Measurements from ENCODE around the gene DOCK2.

GRCh38 chr5:169631360-169631759 lies 5.7 kb upstream of the DOCK2 start:
- TF ChIP-seq, protein P1, sequence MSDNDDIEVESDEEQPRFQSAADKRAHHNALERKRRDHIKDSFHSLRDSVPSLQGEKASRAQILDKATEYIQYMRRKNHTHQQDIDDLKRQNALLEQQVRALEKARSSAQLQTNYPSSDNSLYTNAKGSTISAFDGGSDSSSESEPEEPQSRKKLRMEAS (IDR thresholded peaks at IDR 0.05; ENCODE audit: insufficient read depth, insufficient read length): no peak
- TF ChIP-seq, protein P2, sequence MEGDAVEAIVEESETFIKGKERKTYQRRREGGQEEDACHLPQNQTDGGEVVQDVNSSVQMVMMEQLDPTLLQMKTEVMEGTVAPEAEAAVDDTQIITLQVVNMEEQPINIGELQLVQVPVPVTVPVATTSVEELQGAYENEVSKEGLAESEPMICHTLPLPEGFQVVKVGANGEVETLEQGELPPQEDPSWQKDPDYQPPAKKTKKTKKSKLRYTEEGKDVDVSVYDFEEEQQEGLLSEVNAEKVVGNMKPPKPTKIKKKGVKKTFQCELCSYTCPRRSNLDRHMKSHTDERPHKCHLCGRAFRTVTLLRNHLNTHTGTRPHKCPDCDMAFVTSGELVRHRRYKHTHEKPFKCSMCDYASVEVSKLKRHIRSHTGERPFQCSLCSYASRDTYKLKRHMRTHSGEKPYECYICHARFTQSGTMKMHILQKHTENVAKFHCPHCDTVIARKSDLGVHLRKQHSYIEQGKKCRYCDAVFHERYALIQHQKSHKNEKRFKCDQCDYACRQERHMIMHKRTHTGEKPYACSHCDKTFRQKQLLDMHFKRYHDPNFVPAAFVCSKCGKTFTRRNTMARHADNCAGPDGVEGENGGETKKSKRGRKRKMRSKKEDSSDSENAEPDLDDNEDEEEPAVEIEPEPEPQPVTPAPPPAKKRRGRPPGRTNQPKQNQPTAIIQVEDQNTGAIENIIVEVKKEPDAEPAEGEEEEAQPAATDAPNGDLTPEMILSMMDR (IDR thresholded peaks at IDR 0.05; ENCODE audit: extremely low read depth in 1 of 2, insufficient read depth in 1 of 2, low read depth in 1 of 2, low read length in 2 of 2): no peak
- no peak for TF ChIP-seq POLR2A (IDR thresholded peaks at IDR 0.05; ENCODE audit: low read depth, low read length)
- no peak for TF ChIP-seq JUN (IDR thresholded peaks at IDR 0.05; ENCODE audit: borderline replicate concordance, insufficient read depth, insufficient read length, low read depth)
- no peak for TF ChIP-seq EZH2 (IDR thresholded peaks at IDR 0.05; ENCODE audit: borderline replicate concordance, low read depth, low read length, severe bottlenecking)
- TF ChIP-seq POLR2AphosphoS5 (IDR thresholded peaks at IDR 0.05; ENCODE audit: insufficient read depth, low read depth, low read length): no peak
- TF ChIP-seq MYC (IDR thresholded peaks at IDR 0.05; ENCODE audit: low read depth, low read length): no peak
